HepG2 (cell line): ENCODE measurements around the gene GART. TPM values are rescaled to one million over a fixed set of nuclear protein-coding genes. Genes with fewer than 3 reads are reported as not detected.

Experiments
- AKNA ChIP-seq: sonication (generic); formaldehyde crosslinking; IDR thresholded peaks from 2 replicates; pipeline ENCODE4 v1.4.0; 2020; ENCODE audit warnings: missing genetic modification reagents, borderline replicate concordance
- CHCHD3 ChIP-seq: sonication (generic); formaldehyde crosslinking; IDR thresholded peaks from 2 replicates; pipeline ENCODE4 v1.8.0; 2022; ENCODE audit warnings: mild to moderate bottlenecking, missing genetic modification reagents, moderate library complexity
- ERF ChIP-seq: IDR thresholded peaks from 2 replicates; pipeline ENCODE4 v1.6.1; 2018; ENCODE audit warnings: missing biosample characterization, missing genetic modification reagents
- HES4 ChIP-seq: sonication (generic); formaldehyde crosslinking; IDR thresholded peaks from 2 replicates; pipeline ENCODE4 v1.9.0; 2021; ENCODE audit warnings: mild to moderate bottlenecking, missing genetic modification reagents, borderline replicate concordance
- MED8 ChIP-seq: sonication (generic); formaldehyde crosslinking; IDR thresholded peaks from 2 replicates; pipeline ENCODE4 v1.8.1; 2023; ENCODE audit warnings: mild to moderate bottlenecking, missing genetic modification reagents; ENCODE audit not compliant: insufficient replicate concordance
- MEIS2 ChIP-seq: sonication (generic); formaldehyde crosslinking; IDR thresholded peaks from 2 replicates; pipeline ENCODE4 v1.9.0; 2021; ENCODE audit warnings: mild to moderate bottlenecking, missing genetic modification reagents
- RNF219 ChIP-seq: sonication (generic); formaldehyde crosslinking; IDR thresholded peaks from 2 replicates; pipeline ENCODE4 v1.5.0; 2020; ENCODE audit warnings: mild to moderate bottlenecking, missing genetic modification reagents
- SIN3A ChIP-seq: IDR thresholded peaks from 2 replicates; pipeline ENCODE4 v1.6.1; 2011; ENCODE audit warnings: low read depth, mild to moderate bottlenecking, control low read depth, low read length, borderline replicate concordance
- TRIM22 ChIP-seq: fragments of 450-650 bp; IDR thresholded peaks from 2 replicates; pipeline ENCODE4 v1.6.1; 2017
- ZBTB37 ChIP-seq: sonication (generic); formaldehyde crosslinking; IDR thresholded peaks from 2 replicates; pipeline ENCODE4 v1.4.0; 2020; ENCODE audit warnings: mild to moderate bottlenecking, missing genetic modification reagents
- ZNF441 ChIP-seq: sonication (generic); formaldehyde crosslinking; IDR thresholded peaks from 2 replicates; pipeline ENCODE4 v1.7.0; 2021; ENCODE audit warnings: missing genetic modification reagents, borderline replicate concordance
- ZNF713 ChIP-seq: sonication (generic); formaldehyde crosslinking; IDR thresholded peaks from 2 replicates; pipeline ENCODE4 v1.4.0; 2020; ENCODE audit warnings: mild to moderate bottlenecking, missing genetic modification reagents
- ZNF83 ChIP-seq: sonication (generic); formaldehyde crosslinking; IDR thresholded peaks from 2 replicates; pipeline ENCODE4 v1.4.0; 2020; ENCODE audit warnings: missing genetic modification reagents, mild to moderate bottlenecking, borderline replicate concordance
- polyA plus RNA-seq, 8 experiments: library from polyadenylated mRNA; depleted of rRNA in 3 of 8; stranded (reverse) in 7 of 8; unstranded in 1 of 8; fragments of >200 nt; fragmentation: Illumina TruSeq in 4 of 8; extraction: Trizol in 4 of 8; gene quantifications; 2 replicates each; pipeline versions ENCODE4 v1.2.1 to v1.2.3, GENCODE V29; 2011 to 2016; ENCODE audit warnings: low read depth in 4 of 8, missing spikeins in 1 of 8, mixed read lengths in 1 of 8; ENCODE audit not compliant: insufficient read depth in 1 of 8
- total RNA-seq, 5 experiments: library from RNA; depleted of rRNA; stranded (reverse); fragments of >200 nt; fragmentation: Illumina TruSeq; extraction: Trizol; gene quantifications; 2 replicates each; pipeline ENCODE4 v1.2.3, GENCODE V29; 2016; ENCODE audit warnings: low read depth in 1 of 5

The GART gene
- total and polyA plus RNA-seq, 2 of the 13 experiments (the other 11 are each of a cell fraction or from before 2014, with no cell fraction given): 17.9 to 109 TPM

GRCh38 chr21:33588485-33589335, 46.8 kb upstream of the GART start, which contains the start of gene DONSON (continued):
- TF ChIP-seq SIN3A: peak; percentile 79; the same call in 1 of the 2 replicates
- TF ChIP-seq ZBTB37 (CRISPR knock-in tag): peak; percentile 36; the same call in 1 of the 2 replicates
- peak; percentile 78; the same call in 1 of the 2 replicates for TF ChIP-seq MEIS2 (CRISPR knock-in tag)
- TF ChIP-seq RNF219 (CRISPR knock-in tag): no peak
- TF ChIP-seq TRIM22: no peak
- TF ChIP-seq ZNF713 (CRISPR knock-in tag): 0 out of 2 replicates have a peak, but pooled peaks have one; percentile 42
- TF ChIP-seq CHCHD3 (CRISPR knock-in tag): no peak
- TF ChIP-seq ERF (CRISPR knock-in tag): peak; percentile 81; the same call in 1 of the 2 replicates
- no peak for TF ChIP-seq MED8 (CRISPR knock-in tag)
- TF ChIP-seq HES4: peak; percentile 53; the same call in 1 of the 2 replicates
- no peak for TF ChIP-seq ZNF83
- TF ChIP-seq AKNA (CRISPR knock-in tag): no peak
- peak; percentile 60; the same call in 1 of the 2 replicates for TF ChIP-seq ZNF441 (CRISPR knock-in tag)
